ENCODE results near the gene DGCR6L.
A peak's percentile ranks its signal among the peaks of the same experiment; 100 is the strongest.
"Not testable (repeated sequence)": the region's sequence is repeated elsewhere in the genome, so short reads cannot be mapped to it uniquely, and the experiment has no call there.

DGCR6L gene

GRCh38 chr22:20291249-20291586 is 28.6 kb downstream of the DGCR6L start:
- no peak for DNase-seq

- DNase-seq, result no peak
Measured at GRCh38 chr22:20290578-20291248, 29.1 kb downstream of the DGCR6L start.

GRCh38 chr22:20290045-20290392 is 29.8 kb downstream of the DGCR6L start:
- DNase-seq, result no peak

GRCh38 chr22:20289182-20290044 is 30.4 kb downstream of the DGCR6L start:
- not testable (repeated sequence) for DNase-seq

- DNase-seq, result not testable (repeated sequence)
Measured at GRCh38 chr22:20286784-20287423, 33.0 kb downstream of the DGCR6L start.

GRCh38 chr22:20286312-20286660 is 33.6 kb downstream of the DGCR6L start:
- DNase-seq, result not testable (repeated sequence)

GRCh38 chr22:20285473-20286311 is 34.2 kb downstream of the DGCR6L start:
- peak; percentile 79 for DNase-seq

- DNase-seq, result no peak
Measured at GRCh38 chr22:20284471-20285086, 35.3 kb downstream of the DGCR6L start.

GRCh38 chr22:20283674-20284066 is 36.2 kb downstream of the DGCR6L start:
- no peak for DNase-seq

- no peak for DNase-seq
Measured at GRCh38 chr22:20282901-20283673, 36.8 kb downstream of the DGCR6L start.

- DNase-seq, result no peak
Measured at GRCh38 chr22:20281891-20282290, 38.0 kb downstream of the DGCR6L start.

GRCh38 chr22:20281473-20281872 is 38.4 kb downstream of the DGCR6L start:
- DNase-seq, result not testable (repeated sequence)

- DNase-seq, result no peak
Measured at GRCh38 chr22:20280866-20281265, 39.0 kb downstream of the DGCR6L start.

- not testable (repeated sequence) for DNase-seq
Measured at GRCh38 chr22:20280163-20280562, 39.7 kb downstream of the DGCR6L start.

GRCh38 chr22:20279662-20280134 is 40.2 kb downstream of the DGCR6L start:
- no peak for DNase-seq

GRCh38 chr22:20278726-20279490 is 41.0 kb downstream of the DGCR6L start:
- not testable (repeated sequence) for DNase-seq

GRCh38 chr22:20277936-20278635 is 41.8 kb downstream of the DGCR6L start:
- not testable (repeated sequence) for DNase-seq

- DNase-seq, result no peak
Measured at GRCh38 chr22:20276468-20276867, 43.4 kb downstream of the DGCR6L start.

GRCh38 chr22:20275836-20276235 is 44.0 kb downstream of the DGCR6L start:
- DNase-seq, result no peak

GRCh38 chr22:20275325-20275724 is 44.5 kb downstream of the DGCR6L start:
- DNase-seq, result not testable (repeated sequence)

Data from activated naive CD4-positive, alpha-beta T cell treated with anti-CD3 and anti-CD28 coated beads, Interleukin-2, amount 50 U/mL, for 16 hours (primary cell).